NCI-H1436 (cell line): ENCODE measurements around the gene CHPF.

ENCODE experiments used
- DNase-seq: peaks from one replicate; lab custom pipeline; 2025; lab: John Stamatoyannopoulos, UW

The CHPF gene

DNA sequence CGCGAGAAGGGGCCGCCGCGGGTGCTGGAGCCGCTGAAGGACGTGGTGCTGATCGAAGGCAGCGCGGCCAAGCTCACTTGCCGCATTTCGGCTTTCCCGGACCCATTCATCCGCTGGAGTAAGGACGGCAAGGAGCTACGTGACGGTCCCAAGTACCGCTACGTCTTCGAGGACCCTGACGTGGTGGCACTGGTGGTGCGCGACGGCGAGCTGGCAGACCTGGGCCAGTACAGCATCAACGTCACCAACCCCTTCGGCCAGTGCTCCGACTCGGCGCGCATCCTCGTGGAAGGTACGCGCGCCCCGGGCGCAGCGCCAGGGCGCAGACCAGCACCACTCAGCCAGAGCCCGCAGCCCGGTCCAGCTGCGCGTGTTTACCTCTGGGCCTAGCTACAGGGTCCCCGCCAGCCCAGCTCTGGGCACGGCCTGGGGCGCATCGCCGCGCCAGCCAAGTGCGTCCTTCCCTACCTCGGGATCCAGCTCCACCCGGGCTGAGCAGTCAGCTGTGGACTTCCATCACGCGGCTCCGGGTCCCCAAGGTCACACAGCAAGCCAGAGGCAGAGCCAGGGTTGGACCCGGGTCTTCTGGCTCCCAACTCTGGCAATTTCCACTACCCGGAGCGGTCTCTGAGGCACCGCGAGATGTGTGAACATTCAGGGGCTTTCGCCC is 46.6 kb downstream of the CHPF start:
- no peak for DNase-seq

DNA sequence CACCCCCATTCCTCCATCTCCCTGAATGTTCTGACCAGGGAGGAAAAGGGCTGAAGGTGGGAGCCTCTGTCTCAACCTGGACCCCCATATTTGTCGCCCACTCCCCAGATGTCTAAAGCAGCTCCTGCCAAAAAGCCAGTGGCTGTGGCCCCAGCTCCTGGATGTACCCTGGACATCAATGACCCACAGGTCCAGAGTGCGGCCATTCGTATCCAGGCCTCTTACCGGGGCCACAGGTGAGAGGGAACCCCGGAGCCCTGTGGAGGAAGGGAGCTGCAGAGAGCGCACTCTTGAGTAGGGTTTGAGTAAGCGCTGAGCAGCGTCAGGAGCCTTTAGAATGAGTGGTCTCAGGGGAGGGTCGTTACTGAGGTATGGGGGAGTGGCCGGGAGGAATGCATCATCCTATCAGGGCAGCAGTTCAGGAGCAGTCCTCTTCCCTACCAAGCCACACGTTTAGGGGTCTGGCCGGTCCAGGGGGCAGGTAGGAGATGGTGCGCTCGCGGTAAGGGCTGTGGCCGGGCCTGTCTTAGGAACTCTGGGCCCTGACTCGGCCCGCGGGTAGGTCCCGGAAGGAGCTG is 47.3 kb downstream of the CHPF start:
- DNase-seq: peak; percentile 40

DNA sequence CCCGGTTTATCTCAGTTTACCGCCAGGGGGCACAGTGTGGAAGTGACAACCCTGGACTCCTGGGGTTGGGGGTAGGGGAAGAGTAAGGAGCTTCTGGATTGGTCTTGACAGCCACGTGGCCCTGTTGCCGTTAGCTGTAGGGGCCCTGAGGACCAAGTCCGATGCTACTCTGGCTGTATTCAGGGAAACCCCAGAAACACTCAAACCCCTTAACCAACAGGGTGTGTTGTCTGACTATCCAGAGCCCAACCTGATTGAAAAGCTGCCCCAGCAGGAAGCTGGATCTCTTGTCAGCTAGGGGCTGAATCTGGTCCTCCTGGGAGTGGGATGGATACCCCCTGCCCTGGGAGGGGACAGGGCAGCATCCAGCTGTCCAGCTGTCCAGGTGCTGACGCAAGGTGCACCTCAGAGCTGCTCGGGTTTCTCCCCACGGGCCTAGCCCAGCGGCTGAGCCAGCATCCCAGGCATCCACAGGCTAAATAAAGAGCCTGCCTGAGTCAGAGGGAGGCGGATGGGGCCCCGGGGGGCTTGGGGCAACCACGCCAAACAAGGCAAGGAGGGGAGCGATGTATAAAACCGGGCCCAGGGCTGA is 48.0 kb downstream of the CHPF start:
- peak; percentile 75 for DNase-seq

DNA sequence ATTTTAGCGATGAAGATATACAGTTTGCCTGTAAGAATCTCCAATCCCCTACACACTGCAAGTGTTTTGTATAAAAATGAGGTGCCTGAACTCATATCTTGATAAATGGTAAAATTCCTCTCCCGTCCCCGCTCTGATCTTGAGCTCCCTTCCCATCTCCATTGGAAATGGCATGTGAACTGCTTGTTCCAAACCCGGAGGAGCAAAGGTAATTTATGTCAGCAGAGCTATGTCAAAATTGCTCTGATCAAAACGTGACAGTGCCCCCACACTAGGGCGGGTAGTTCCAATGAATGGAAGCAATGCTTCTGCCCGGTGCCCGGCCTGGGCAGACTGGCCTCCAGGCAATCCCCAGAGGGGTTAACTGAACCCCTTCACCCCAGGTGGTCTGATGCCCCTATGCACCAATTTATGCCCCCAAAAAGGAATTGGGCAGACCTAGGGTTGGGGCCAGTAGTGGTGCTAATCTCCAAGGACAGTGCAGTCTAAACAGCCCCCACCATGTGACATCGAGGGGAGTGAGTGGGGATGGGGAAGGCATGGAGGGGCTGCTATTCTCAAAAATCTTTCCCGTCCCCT is 48.6 kb downstream of the CHPF start:
- no peak for DNase-seq

DNA sequence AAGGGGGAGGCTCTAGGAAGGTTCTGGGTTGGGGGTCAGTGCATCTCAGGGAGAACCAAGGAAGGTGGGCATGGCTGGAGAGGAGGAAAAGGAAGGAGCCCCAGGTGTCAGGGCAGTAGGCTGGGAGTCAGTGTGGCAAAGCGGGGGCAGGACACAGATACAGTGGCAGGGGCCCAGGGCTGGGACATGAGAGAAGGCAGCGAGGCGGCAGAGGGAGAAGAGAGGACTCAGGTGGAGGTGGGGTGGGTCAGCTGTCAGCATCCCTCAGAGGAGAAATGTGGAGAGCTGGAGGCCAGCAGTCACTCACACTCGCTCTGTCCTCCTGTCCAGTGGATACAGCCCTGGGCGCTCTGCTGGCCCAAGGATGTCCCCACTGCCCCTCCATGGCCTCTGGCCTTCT is 50.5 kb downstream of the CHPF start:
- DNase-seq: no peak

DNA sequence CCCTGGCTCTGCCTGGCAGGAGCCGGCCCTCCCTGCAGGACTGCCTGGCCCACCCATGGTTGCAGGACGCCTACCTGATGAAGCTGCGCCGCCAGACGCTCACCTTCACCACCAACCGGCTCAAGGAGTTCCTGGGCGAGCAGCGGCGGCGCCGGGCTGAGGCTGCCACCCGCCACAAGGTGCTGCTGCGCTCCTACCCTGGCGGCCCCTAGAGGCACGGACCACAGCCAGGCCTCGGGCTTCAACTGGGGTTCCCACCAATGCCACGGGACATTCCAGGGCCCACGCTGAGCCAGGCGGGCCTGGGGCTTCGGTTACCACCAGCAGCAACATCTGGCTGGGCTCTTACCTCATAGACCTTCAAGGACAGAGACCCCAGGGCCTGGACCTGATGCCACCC is 51.0 kb downstream of the CHPF start:
- DNase-seq: no peak

DNA sequence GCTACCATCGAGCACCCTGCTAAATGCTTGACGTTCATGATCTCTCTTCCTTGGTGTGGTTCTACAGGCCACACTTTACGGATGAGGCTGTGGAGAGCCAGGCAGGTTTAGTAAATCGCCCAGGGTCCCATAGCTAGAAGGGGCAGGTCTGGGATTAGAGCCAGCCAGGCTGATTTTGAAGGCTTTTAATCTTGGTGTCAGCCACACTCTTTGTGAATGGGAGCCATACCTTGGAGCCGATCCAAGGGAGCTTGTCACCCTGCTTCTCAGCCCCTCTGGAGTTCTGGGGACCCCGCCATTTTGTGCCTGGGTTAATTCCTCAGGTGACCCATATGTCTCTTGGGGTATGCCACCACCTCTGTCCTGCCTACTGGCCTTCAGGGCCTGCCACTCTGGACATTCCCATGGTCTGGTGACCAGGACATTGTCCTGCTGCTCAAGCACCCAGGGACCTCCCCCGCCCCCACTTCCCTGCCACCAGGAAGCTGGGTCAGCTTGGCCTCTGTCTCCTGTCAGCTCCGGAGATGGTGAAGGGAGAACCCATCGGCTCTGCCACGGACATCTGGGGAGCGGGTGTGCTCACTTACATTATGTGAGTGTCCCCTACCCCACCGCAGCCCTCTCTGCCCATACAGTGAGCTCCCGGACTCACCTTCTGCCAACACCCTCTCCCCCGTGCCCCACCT is 52.2 kb downstream of the CHPF start:
- no peak for DNase-seq

DNA sequence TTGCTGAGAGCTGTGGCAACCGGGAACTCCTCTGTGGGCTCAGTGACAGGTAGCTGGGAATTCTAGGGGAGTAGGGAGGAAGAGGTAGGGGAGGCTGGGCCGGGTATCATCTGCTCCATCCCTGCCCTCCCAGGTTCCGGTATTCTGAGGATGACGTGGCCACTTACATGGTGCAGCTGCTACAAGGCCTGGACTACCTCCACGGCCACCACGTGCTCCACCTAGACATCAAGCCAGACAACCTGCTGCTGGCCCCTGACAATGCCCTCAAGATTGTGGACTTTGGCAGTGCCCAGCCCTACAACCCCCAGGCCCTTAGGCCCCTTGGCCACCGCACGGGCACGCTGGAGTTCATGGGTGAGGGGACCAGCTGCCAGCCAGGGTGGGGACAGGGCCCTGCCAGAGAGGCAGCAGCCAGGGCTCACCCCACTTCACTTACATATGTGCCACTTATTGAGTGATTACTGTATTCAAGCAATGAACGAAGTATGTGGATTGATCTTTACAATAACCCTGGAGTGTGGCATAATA is 52.9 kb downstream of the CHPF start:
- DNase-seq: no peak

DNA sequence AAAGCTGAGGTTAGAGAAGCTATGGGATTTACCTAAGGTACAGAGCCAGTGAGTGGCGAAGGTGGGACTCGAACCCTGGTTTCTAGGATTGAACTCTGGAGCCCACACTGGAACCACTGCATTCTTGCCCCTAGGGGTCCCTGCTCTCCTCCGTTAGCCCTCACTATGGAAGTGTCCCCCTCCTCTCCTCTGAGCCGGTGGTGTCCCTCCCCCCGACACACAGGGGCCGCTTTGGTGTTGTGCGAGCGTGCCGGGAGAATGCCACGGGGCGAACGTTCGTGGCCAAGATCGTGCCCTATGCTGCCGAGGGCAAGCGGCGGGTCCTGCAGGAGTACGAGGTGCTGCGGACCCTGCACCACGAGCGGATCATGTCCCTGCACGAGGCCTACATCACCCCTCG is 53.4 kb downstream of the CHPF start:
- no peak for DNase-seq

DNA sequence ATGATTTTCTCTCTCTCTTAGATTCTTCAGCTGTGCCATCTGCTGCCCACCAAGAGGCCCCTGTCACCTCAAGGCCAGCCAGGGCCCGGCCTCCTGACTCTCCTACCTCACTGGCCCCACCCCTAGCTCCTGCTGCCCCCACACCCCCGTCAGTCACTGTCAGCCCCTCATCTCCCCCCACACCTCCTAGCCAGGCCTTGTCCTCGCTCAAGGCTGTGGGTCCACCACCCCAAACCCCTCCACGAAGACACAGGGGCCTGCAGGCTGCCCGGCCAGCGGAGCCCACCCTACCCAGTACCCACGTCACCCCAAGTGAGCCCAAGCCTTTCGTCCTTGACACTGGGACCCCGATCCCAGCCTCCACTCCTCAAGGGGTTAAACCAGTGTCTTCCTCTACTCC is 54.3 kb downstream of the CHPF start:
- no peak for DNase-seq
